Tibial artery (tissue), 4 donors: ENCODE measurements around the gene TNFRSF8.
"Not testable (repeated sequence)": the region's sequence is repeated elsewhere in the genome, so short reads cannot be mapped to it uniquely, and the experiment has no call there.

Experiments
- DNase-seq, 2 donors: peaks; one replicate each; pipeline ENCODE4 v3.0.0-alpha.2; 2019
- H3K27ac ChIP-seq, 2 donors: fragments of 200-600 bp; sonication (generic) in 1 of 2; 1 replicate in 1 of 2; 2 replicates in 1 of 2; pipeline ENCODE4 v1.5.1; 2018 to 2019; ENCODE audit warnings: mild to moderate bottlenecking in 1 of 2
- H3K27me3 ChIP-seq, 2 donors: fragments of 200-600 bp; sonication (generic) in 1 of 2; one replicate each; pipeline versions ENCODE4 v1.5.1 to v1.6.0; 2016 to 2019
- H3K36me3 ChIP-seq, 3 donors: fragments of 200-600 bp; sonication (generic) in 2 of 3; one replicate each; pipeline ENCODE4 v1.5.1; 2016 to 2019; ENCODE audit warnings: mild to moderate bottlenecking in 2 of 3
- H3K4me1 ChIP-seq, 4 donors: fragments of 200-600 bp; sonication (generic) in 2 of 4; 1 replicate in 3 of 4; 2 replicates in 1 of 4; pipeline ENCODE4 v1.5.1; 2016 to 2019
- H3K4me3 ChIP-seq, 2 donors: fragments of 200-600 bp; sonication (generic) in 1 of 2; 1 replicate in 1 of 2; 2 replicates in 1 of 2; pipeline ENCODE4 v1.5.1; 2018 to 2019; ENCODE audit warnings: mild to moderate bottlenecking in 2 of 2
- H3K9me3 ChIP-seq, 3 donors: fragments of 200-600 bp; sonication (generic) in 1 of 3; one replicate each; pipeline ENCODE4 v1.5.1; 2016 to 2019
- intact Hi-C: fragments of 100-400 bp; cut with DNase I; formaldehyde crosslinking; loops from one replicate; pipeline ENCODE4 v1.15.0; 2023; ENCODE audit warnings: low total_unique reads
- TF ChIP-seq, protein P1 (sequence below), 2 experiments: fragments of 200-600 bp in 1 of 2; fragments of 450-650 bp in 1 of 2; IDR thresholded peaks; one replicate each; pipeline ENCODE4 v1.5.1; 2017 to 2019; ENCODE audit warnings: antibody characterized with exemption in 2 of 2, mild to moderate bottlenecking in 1 of 2, moderate library complexity in 1 of 2

TNFRSF8 gene

DNA sequence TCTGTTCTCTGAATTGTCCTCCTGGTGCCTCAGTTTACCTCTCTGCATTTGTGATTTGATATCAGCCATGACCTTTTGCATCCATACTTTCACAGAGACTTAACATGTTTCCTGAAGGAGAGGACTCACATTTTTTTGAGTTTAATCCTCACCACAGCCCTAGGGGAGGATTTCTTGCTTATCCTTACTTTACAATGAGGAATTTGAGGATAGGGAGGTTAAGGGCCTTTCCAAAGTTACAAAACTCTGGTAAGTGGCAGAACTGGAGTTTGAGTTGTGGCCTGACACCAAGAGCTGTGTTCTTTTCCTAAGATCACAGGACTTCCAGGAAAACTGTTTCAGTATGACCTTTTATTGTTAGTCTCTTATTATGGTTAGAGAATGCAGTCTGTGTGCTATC lies 34.2 kb downstream of the TNFRSF8 start:
- no peak overlapping the region for H3K27ac ChIP-seq
- H3K27me3 ChIP-seq = no peaks in the 10 kb centered on the region
- no peak for DNase-seq
- TF ChIP-seq, protein P1, sequence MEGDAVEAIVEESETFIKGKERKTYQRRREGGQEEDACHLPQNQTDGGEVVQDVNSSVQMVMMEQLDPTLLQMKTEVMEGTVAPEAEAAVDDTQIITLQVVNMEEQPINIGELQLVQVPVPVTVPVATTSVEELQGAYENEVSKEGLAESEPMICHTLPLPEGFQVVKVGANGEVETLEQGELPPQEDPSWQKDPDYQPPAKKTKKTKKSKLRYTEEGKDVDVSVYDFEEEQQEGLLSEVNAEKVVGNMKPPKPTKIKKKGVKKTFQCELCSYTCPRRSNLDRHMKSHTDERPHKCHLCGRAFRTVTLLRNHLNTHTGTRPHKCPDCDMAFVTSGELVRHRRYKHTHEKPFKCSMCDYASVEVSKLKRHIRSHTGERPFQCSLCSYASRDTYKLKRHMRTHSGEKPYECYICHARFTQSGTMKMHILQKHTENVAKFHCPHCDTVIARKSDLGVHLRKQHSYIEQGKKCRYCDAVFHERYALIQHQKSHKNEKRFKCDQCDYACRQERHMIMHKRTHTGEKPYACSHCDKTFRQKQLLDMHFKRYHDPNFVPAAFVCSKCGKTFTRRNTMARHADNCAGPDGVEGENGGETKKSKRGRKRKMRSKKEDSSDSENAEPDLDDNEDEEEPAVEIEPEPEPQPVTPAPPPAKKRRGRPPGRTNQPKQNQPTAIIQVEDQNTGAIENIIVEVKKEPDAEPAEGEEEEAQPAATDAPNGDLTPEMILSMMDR (IDR thresholded peaks at IDR 0.05) = no peak
- H3K4me1 ChIP-seq = no peaks in the 10 kb centered on the region
- H3K4me3 ChIP-seq = no peak overlapping the region
- peaks cover 0 to 5% (median 0%) of the 10 kb centered on the region in 3 donors for H3K9me3 ChIP-seq
- no peaks in the 10 kb centered on the region for H3K36me3 ChIP-seq
- intact Hi-C loops = loop anchor here (5.0 kb wide), 1 partner anchor 1090 kb away; no protein-coding TSS in a partner anchor

DNA sequence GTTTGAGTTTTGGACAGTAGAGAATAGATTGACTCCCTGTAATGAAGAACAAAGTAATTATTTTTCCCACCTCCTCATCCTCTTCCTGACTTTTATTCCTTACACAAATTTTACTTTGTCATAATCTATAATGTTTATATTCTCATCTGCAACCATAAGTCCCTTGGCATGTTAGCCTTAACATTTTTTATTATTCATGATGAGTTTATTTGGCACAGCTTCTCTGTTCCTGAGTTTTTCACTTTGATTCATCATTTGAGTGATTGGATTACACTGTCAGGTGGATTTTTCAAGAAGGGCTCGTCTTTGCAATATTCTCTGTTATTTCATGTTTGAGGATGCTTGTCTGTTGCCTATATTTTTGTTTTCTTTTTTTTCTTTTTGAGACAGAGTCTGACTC lies 35.7 kb downstream of the TNFRSF8 start:
- H3K36me3 ChIP-seq = no peaks in the 10 kb centered on the region
- no peak overlapping the region for H3K27ac ChIP-seq
- H3K9me3 ChIP-seq = peaks cover 0 to 5% (median 0%) of the 10 kb centered on the region in 3 donors
- H3K27me3 ChIP-seq = no peaks in the 10 kb centered on the region
- intact Hi-C loops = loop anchor here (5.0 kb wide), 1 partner anchor 1091 kb away; no protein-coding TSS in a partner anchor
- H3K4me1 ChIP-seq = no peaks in the 10 kb centered on the region
- TF ChIP-seq, protein P1 (IDR thresholded peaks at IDR 0.05) = no peak
- no peak overlapping the region for H3K4me3 ChIP-seq
- DNase-seq = no peak

DNA sequence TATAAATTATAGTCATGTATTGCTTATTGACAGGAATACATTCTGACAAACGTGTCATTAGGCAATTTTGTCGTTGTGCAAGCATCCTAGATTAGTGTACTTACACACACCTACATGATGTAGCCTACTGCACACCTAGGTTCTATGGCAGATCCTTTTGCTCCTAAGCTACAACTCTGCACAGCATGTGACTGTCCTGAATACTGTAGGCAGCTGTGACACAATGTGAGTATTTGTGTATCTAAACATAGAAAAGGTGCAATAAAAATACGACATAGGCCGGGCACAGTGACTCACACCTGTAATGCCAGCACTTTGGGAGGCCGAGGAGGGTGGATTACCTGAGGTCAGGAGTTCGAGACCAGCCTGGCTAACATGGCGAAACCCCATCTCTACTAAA lies 36.5 kb downstream of the TNFRSF8 start:
- DNase-seq = no peak
- H3K4me3 ChIP-seq = no peak overlapping the region
- peaks cover 0 to 4% of the 10 kb centered on the region in 2 donors for H3K27me3 ChIP-seq
- TF ChIP-seq, protein P1 (IDR thresholded peaks at IDR 0.05) = no peak
- H3K27ac ChIP-seq = no peak overlapping the region
- intact Hi-C loops = loop anchor here (5.0 kb wide), 1 partner anchor 1092 kb away; no protein-coding TSS in a partner anchor
- no peaks in the 10 kb centered on the region for H3K4me1 ChIP-seq
- no peaks in the 10 kb centered on the region for H3K36me3 ChIP-seq
- peaks cover 0 to 5% (median 0%) of the 10 kb centered on the region in 3 donors for H3K9me3 ChIP-seq

DNA sequence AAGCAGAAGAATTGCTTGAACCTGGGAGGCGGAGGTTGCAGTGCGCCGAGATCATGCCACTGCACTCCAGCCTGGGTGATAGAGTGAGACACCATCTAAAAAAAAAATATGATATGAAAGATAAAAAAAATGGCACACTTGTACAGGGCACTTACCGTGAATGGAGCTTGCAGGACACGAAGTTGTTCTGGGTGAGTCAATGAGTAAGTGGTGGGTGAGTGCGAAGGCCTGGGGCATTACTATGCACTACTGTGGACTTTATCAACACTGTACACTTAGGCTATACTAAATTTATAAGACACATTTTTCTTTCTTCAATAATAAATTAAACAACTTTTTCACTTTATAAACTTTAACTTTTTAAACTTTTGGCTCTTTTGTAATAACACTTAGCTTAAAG lies 37.0 kb downstream of the TNFRSF8 start:
- TF ChIP-seq, protein P1 (IDR thresholded peaks at IDR 0.05) = no peak
- peaks cover 0 to 5% (median 0%) of the 10 kb centered on the region in 3 donors for H3K9me3 ChIP-seq
- H3K36me3 ChIP-seq = no peaks in the 10 kb centered on the region
- intact Hi-C loops = no loop called here
- H3K27me3 ChIP-seq = peaks cover 0 to 9% of the 10 kb centered on the region in 2 donors
- H3K4me3 ChIP-seq = no peak overlapping the region
- no peak overlapping the region for H3K27ac ChIP-seq
- no peaks in the 10 kb centered on the region for H3K4me1 ChIP-seq
- no peak for DNase-seq

DNA sequence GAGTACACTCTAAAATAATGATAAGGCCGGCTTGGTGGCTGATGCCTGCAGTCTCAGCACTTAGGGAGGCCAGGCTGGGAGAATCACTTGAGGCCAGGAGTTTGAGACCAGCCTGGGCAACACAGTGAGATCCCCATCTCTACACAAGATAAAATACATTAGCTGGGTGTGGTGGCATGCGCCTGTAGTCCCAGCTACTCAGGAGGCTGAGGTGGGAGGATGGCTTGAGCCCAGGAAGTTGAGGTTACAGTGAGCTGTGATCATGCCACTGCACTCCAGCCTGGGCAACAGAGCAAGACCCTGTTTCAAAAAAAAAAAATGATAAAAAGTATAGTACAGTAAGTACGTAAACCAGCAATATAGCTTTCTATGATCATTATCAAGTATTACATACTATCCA lies 38.0 kb downstream of the TNFRSF8 start:
- DNase-seq, H3K27ac ChIP-seq, H3K36me3 ChIP-seq, intact Hi-C loops, H3K4me1 ChIP-seq, H3K9me3 ChIP-seq, H3K4me3 ChIP-seq: not testable (repeated sequence)
- peaks cover 0 to 12% of the 10 kb centered on the region in 2 donors for H3K27me3 ChIP-seq

DNA sequence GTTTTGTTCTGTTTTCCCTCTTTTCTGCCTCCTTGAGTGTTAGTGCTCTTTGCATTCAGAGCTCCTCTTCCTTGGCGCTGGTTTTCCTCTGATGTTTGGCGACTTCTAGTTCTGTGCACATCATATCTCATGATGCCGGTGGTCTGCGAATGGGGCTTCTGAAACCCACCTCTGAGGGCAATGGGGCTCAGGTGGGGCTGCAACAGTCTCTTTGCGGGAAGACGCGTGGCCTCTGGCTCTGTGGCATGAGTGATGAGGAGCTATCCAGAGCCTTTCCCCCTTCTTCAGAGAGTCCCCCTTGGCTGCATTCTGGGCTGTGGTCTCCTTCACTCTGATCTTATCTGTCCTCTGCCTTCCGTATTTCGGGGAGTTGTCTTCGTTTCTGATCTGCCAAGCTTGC lies 39.0 kb downstream of the TNFRSF8 start:
- TF ChIP-seq, protein P1 (IDR thresholded peaks at IDR 0.05) = no peak
- no peak for DNase-seq
- H3K9me3 ChIP-seq = peaks cover 0 to 5% (median 0%) of the 10 kb centered on the region in 3 donors
- no peaks in the 10 kb centered on the region for H3K36me3 ChIP-seq
- H3K27ac ChIP-seq = no peak overlapping the region
- no peak overlapping the region for H3K4me3 ChIP-seq
- intact Hi-C loops = no loop called here
- H3K4me1 ChIP-seq = no peaks in the 10 kb centered on the region
- H3K27me3 ChIP-seq = peaks cover 0 to 22% of the 10 kb centered on the region in 2 donors
